Liver (tissue), 9 donors: ENCODE data around the gene RASA3. TPM values are rescaled to one million over a fixed set of nuclear protein-coding genes. Genes with fewer than 3 reads are reported as not detected.
"Not testable (repeated sequence)": the region's sequence is repeated elsewhere in the genome, so short reads cannot be mapped to it uniquely, and the experiment has no call there.

Experiments used
- DNase-seq: peaks from one replicate; pipeline ENCODE4 v3.0.0-alpha.2; 2017; ENCODE audit warnings: low spot score
- H3K27ac ChIP-seq, 2 donors: one replicate each; pipeline ENCODE4 v1.7.0; 2013; ENCODE audit warnings: inconsistent platforms in 2 of 2, low read length in 2 of 2, control low read depth in 1 of 2, low read depth in 1 of 2, mild to moderate bottlenecking in 1 of 2
- H3K27me3 ChIP-seq, 4 donors: one replicate each; pipeline versions ENCODE4 v1.6.1 to v1.7.0; 2013; ENCODE audit warnings: low read length in 3 of 4, inconsistent platforms in 1 of 4, mild to moderate bottlenecking in 1 of 4, moderate library complexity in 1 of 4; ENCODE audit not compliant: control insufficient read depth in 4 of 4, insufficient read depth in 4 of 4
- H3K36me3 ChIP-seq, 4 donors: one replicate each; pipeline versions ENCODE4 v1.6.1 to v1.7.0; 2013; ENCODE audit warnings: low read length in 3 of 4, mild to moderate bottlenecking in 3 of 4, low read depth in 1 of 4, moderate library complexity in 1 of 4; ENCODE audit not compliant: control insufficient read depth in 4 of 4, insufficient read depth in 3 of 4
- H3K4me1 ChIP-seq, 4 donors: one replicate each; pipeline versions ENCODE4 v1.6.1 to v1.7.0; 2013; ENCODE audit warnings: low read length in 3 of 4, mild to moderate bottlenecking in 3 of 4, moderate library complexity in 1 of 4; ENCODE audit not compliant: control insufficient read depth in 4 of 4, insufficient read depth in 4 of 4
- H3K4me3 ChIP-seq, 3 donors: one replicate each; pipeline versions ENCODE4 v1.6.1 to v1.7.0; 2013; ENCODE audit warnings: low read length in 3 of 3, control low read depth in 1 of 3, low read depth in 1 of 3, mild to moderate bottlenecking in 1 of 3
- H3K9ac ChIP-seq, 2 donors: one replicate each; pipeline ENCODE4 v1.7.0; 2013; ENCODE audit warnings: low read length in 2 of 2, mild to moderate bottlenecking in 2 of 2, moderate library complexity in 2 of 2, control low read depth in 1 of 2, low read depth in 1 of 2
- H3K9me3 ChIP-seq, 4 donors: one replicate each; pipeline versions ENCODE4 v1.6.1 to v1.7.0; 2013; ENCODE audit warnings: low read length in 3 of 4; ENCODE audit not compliant: control insufficient read depth in 4 of 4
- ATF3 ChIP-seq: IDR thresholded peaks from 2 replicates; pipeline ENCODE4 v1.6.1; 2016; ENCODE audit warnings: antibody characterized with exemption
- CTCF ChIP-seq: fragments of 150-350 bp; IDR thresholded peaks from 2 replicates; pipeline ENCODE4 v1.5.1; 2017; ENCODE audit warnings: improper control_type of control experiment, low read depth, low read length; ENCODE audit not compliant: missing input control
- EGR1 ChIP-seq, 2 donors: IDR thresholded peaks; 2 replicates each; pipeline ENCODE4 v1.6.1; 2016 to 2018; ENCODE audit warnings: antibody characterized with exemption in 2 of 2, low read depth in 2 of 2
- GABPA ChIP-seq, 2 donors: IDR thresholded peaks in 1 of 2; conservative IDR thresholded peaks in 1 of 2; 2 replicates each; pipeline ENCODE4 v1.6.1; 2016; ENCODE audit warnings: antibody characterized with exemption in 2 of 2, mild to moderate bottlenecking in 1 of 2, moderate library complexity in 1 of 2
- HNF4A ChIP-seq, 2 donors: conservative IDR thresholded peaks; 2 replicates each; pipeline ENCODE4 v1.6.1; 2016; ENCODE audit warnings: antibody characterized with exemption in 2 of 2, mild to moderate bottlenecking in 2 of 2
- HNF4G ChIP-seq: IDR thresholded peaks from 2 replicates; pipeline ENCODE4 v1.6.1; 2016; ENCODE audit warnings: antibody characterized with exemption
- JUND ChIP-seq, 2 donors: IDR thresholded peaks; 2 replicates each; pipeline ENCODE4 v1.6.1; 2016; ENCODE audit warnings: antibody characterized with exemption in 2 of 2
- MAX ChIP-seq: IDR thresholded peaks from 2 replicates; pipeline ENCODE4 v1.6.1; 2016; ENCODE audit warnings: antibody characterized with exemption
- NR2F2 ChIP-seq: IDR thresholded peaks from 2 replicates; pipeline ENCODE4 v1.6.1; 2016; ENCODE audit warnings: antibody characterized with exemption
- RAD21 ChIP-seq, 2 donors: IDR thresholded peaks; 2 replicates each; pipeline ENCODE4 v1.6.1; 2016; ENCODE audit warnings: antibody characterized with exemption in 2 of 2, mild to moderate bottlenecking in 2 of 2
- REST ChIP-seq: IDR thresholded peaks from 2 replicates; pipeline ENCODE4 v1.6.1; 2016; ENCODE audit warnings: antibody characterized with exemption, mild to moderate bottlenecking
- RXRA ChIP-seq, 2 donors: IDR thresholded peaks; 2 replicates each; pipeline ENCODE4 v1.6.1; 2017 to 2018; ENCODE audit warnings: antibody characterized with exemption in 2 of 2, mild to moderate bottlenecking in 1 of 2
- SP1 ChIP-seq: IDR thresholded peaks from 2 replicates; pipeline ENCODE4 v1.6.1; 2018; ENCODE audit warnings: antibody characterized with exemption, mild to moderate bottlenecking
- TAF1 ChIP-seq: conservative IDR thresholded peaks from 2 replicates; pipeline ENCODE4 v1.6.1; 2016; ENCODE audit warnings: antibody characterized with exemption, mild to moderate bottlenecking
- YY1 ChIP-seq: IDR thresholded peaks from 2 replicates; pipeline ENCODE4 v1.6.1; 2016; ENCODE audit warnings: antibody characterized with exemption, mild to moderate bottlenecking
- WGBS: extraction: QIAGEN DNeasy Blood & Tissue Kit; methylation state at CpG from one replicate; pipeline ENCODE4 v1.1.7; 2013; 5-methylcytosine and 5-hydroxymethylcytosine counted together
- polyA plus RNA-seq, 2 donors: library from polyadenylated mRNA; stranded (reverse) in 1 of 2; unstranded in 1 of 2; fragments of 200-250 nt in 1 of 2; fragments of >200 nt in 1 of 2; fragmentation: Nextera tagmentation in 1 of 2; extraction: Ambion mirVana in 1 of 2; gene quantifications; one replicate each; pipeline versions ENCODE4 v1.2.1 to v1.2.3, GENCODE V29; 2013 to 2015
- total RNA-seq, 2 donors: library from RNA; depleted of rRNA; stranded (reverse); fragments of >200 nt; gene quantifications; one replicate each; pipeline ENCODE4 v1.2.3, GENCODE V29; 2014
- donor health status: healthy.
- donor health status: healthy.
- donor health status: healthy.
- donor health status: healthy.
- donor health status: healthy.

RASA3 gene
- total and polyA plus RNA-seq, 4 donors, result 0.64 to 5.9 (median 3.8) TPM

- peaks cover 11 to 29% (median 20%) of the 10 kb centered on the region in 4 donors for H3K4me1 ChIP-seq
- no peaks in the 10 kb centered on the region for H3K27me3 ChIP-seq
- no peak overlapping the region for H3K9ac ChIP-seq
- no peaks in the 10 kb centered on the region for H3K9me3 ChIP-seq
- H3K27ac ChIP-seq, result no peak overlapping the region
- TF ChIP-seq JUND (IDR thresholded peaks at IDR 0.05) (no peak), MAX (no peak), REST (no peak), GABPA (IDR thresholded peaks at IDR 0.05 in 1 of 2, conservative IDR thresholded peaks at IDR 0.05 in 1 of 2) (no peak), YY1 (no peak), RAD21 (IDR thresholded peaks at IDR 0.05) (no peak), CTCF (no peak)
- no peak for DNase-seq
- H3K4me3 ChIP-seq, result no peak overlapping the region
- 92% methylated on average over 21 of the region's 21 CpGs for WGBS
- H3K36me3 ChIP-seq, result no peaks in the 10 kb centered on the region
These were observed 5.5 kb downstream of the RASA3 start for GRCh38 chr13:114126789-114127472.

- H3K27ac ChIP-seq, H3K4me3 ChIP-seq, DNase-seq, H3K27me3 ChIP-seq, H3K36me3 ChIP-seq, H3K9ac ChIP-seq, H3K9me3 ChIP-seq: not testable (repeated sequence)
- WGBS, result 96% methylated on average over 14 of the region's 14 CpGs
- peaks cover 7 to 22% (median 16%) of the 10 kb centered on the region in 4 donors for H3K4me1 ChIP-seq
These were observed 6.3 kb downstream of the RASA3 start for GRCh38 chr13:114126086-114126485.

- no peak for DNase-seq
- no peaks in the 10 kb centered on the region for H3K27me3 ChIP-seq
- no peak for TF ChIP-seq NR2F2
- no peak for TF ChIP-seq HNF4A (conservative IDR thresholded peaks at IDR 0.05)
- TF ChIP-seq RAD21 (IDR thresholded peaks at IDR 0.05), result no peak
- TF ChIP-seq SP1, result no peak
- no peak for TF ChIP-seq RXRA (IDR thresholded peaks at IDR 0.05)
- TF ChIP-seq HNF4G, result no peak
- TF ChIP-seq REST, result no peak
- TF ChIP-seq EGR1 (IDR thresholded peaks at IDR 0.05; ENCODE audit: low read depth in 2 of 2), result no peak
- no peak for TF ChIP-seq GABPA (IDR thresholded peaks at IDR 0.05 in 1 of 2, conservative IDR thresholded peaks at IDR 0.05 in 1 of 2)
- TF ChIP-seq TAF1, result no peak
- TF ChIP-seq ATF3, result no peak
- no peak overlapping the region for H3K27ac ChIP-seq
- H3K9ac ChIP-seq, result no peak overlapping the region
- no peak overlapping the region for H3K4me3 ChIP-seq
- H3K9me3 ChIP-seq, result no peaks in the 10 kb centered on the region
- H3K36me3 ChIP-seq, result no peaks in the 10 kb centered on the region
- H3K4me1 ChIP-seq, result peaks cover 6 to 20% (median 13%) of the 10 kb centered on the region in 4 donors
- 91% methylated on average over 17 of the region's 19 CpGs for WGBS
These were observed 6.8 kb downstream of the RASA3 start for GRCh38 chr13:114125589-114125988.
